Adrenal gland (tissue), 5 donors: ENCODE results near the gene OVOL2.

Experiments
- CTCF ChIP-seq, 6 experiments: fragments of 450-650 bp in 4 of 6; fragments of 200-600 bp in 2 of 6; sonication (generic) in 1 of 6; IDR thresholded peaks; 1 replicate in 5 of 6; 2 replicates in 1 of 6; pipeline versions ENCODE4 v1.5.1 to v1.8.0; 2016 to 2021; ENCODE audit warnings: antibody characterized with exemption in 6 of 6, mild to moderate bottlenecking in 2 of 6, moderate library complexity in 1 of 6
- POLR2A ChIP-seq, 2 donors: fragments of 450-650 bp; IDR thresholded peaks; one replicate each; pipeline ENCODE4 v1.6.1; 2017; ENCODE audit warnings: antibody characterized with exemption in 2 of 2, mild to moderate bottlenecking in 2 of 2, moderate library complexity in 1 of 2
- donor health status: DM: no; HTN: no; CAD: no.

GRCh38 chr20:18072532-18072931 is 14.8 kb upstream of the OVOL2 start:
- no peak for TF ChIP-seq POLR2A (IDR thresholded peaks at IDR 0.05)
- no peak for TF ChIP-seq CTCF (IDR thresholded peaks at IDR 0.05)
